ENCODE results near the gene KIAA1958. TPM values are rescaled to one million over a fixed set of nuclear protein-coding genes. Genes with fewer than 3 reads are reported as not detected.

The KIAA1958 gene
- total and polyA plus RNA-seq, 2 of the 4 experiments (the other 2 are of a cell fraction), result 0.65 to 1.8 TPM

- ChIA-PET POLR2A (ENCODE audit: unreplicated experiment) (interaction anchor here (0.6 kb wide), 1 partner anchor 27 kb away, joined by 9 read pairs; no protein-coding TSS in a partner anchor), CTCF (interaction anchor here (0.6 kb wide), 2 partner anchors 22 to 90 kb away, joined by 3 to 4 read pairs; no protein-coding TSS in a partner anchor)
- no peak overlapping the region for H2AK9ac ChIP-seq (replicated peaks; ENCODE audit: low read depth, low read length, poor library complexity)
- DNase-seq (no peak), ATAC-seq (ENCODE audit: low read depth) (no peak)
- intact Hi-C loops (cut with micrococcal nuclease), result no loop called here
- dilution Hi-C loops (cut with HindIII; ENCODE audit: low sequenced_read_pairs, unreplicated experiment), result no loop called here
- H3K4me1 ChIP-seq (ENCODE audit: control insufficient read depth, insufficient read depth, low read length), result no peaks in the 10 kb centered on the region
- no peak overlapping the region for H3K4ac ChIP-seq (ENCODE audit: low read depth, low read length)
- in situ Hi-C loops (cut with MboI; ENCODE audit: low sequenced_read_pairs), result no loop called here
- no peak overlapping the region for H2BK15ac ChIP-seq (ENCODE audit: low read depth, low read length)
- H2BK20ac ChIP-seq (ENCODE audit: low read depth, low read length), result no peak overlapping the region
- H3K23ac ChIP-seq (ENCODE audit: low read depth, low read length), result no peak overlapping the region
- no TSS peak for BruUV-seq (replicated peaks)
- H4K5ac ChIP-seq (ENCODE audit: low read depth, low read length), result no peak overlapping the region
- no peak overlapping the region for H3K9ac ChIP-seq (ENCODE audit: low read depth, low read length)
- H3K18ac ChIP-seq (ENCODE audit: low read depth, low read length), result no peak overlapping the region
- H3K56ac ChIP-seq (ENCODE audit: extremely low read depth, insufficient read depth, low read length), result no peak overlapping the region
- H2AFZ ChIP-seq (replicated peaks; ENCODE audit: low read length, poor library complexity), result no peak overlapping the region
- H3K4me2 ChIP-seq (ENCODE audit: low read depth, low read length), result no peak overlapping the region
- no peaks in the 10 kb centered on the region for H3K9me3 ChIP-seq (ENCODE audit: control insufficient read depth, insufficient read depth, low read length)
- no peaks in the 10 kb centered on the region for H3K36me3 ChIP-seq (ENCODE audit: control insufficient read depth, insufficient read depth, low read length)
- no peak overlapping the region for H2BK5ac ChIP-seq (ENCODE audit: low read depth, low read length, poor library complexity, severe bottlenecking)
- WGBS, 2 experiments (ENCODE audit: extremely low coverage in 2 of 2, insufficient read length in 1 of 2), result no CpG with 5 or more reads among the region's 1 CpG
- no peak overlapping the region for H2AK5ac ChIP-seq (ENCODE audit: low read depth, low read length)
- no peaks in the 10 kb centered on the region for H4K20me1 ChIP-seq (ENCODE audit: insufficient read depth, low read length)
- no peak overlapping the region for H4K91ac ChIP-seq (ENCODE audit: insufficient read depth, low read depth, low read length)
- H3K14ac ChIP-seq (replicated peaks; ENCODE audit: low read depth, low read length), result no peak overlapping the region
- TF ChIP-seq FOS (IDR thresholded peaks at IDR 0.05; ENCODE audit: low read depth, low read length), result no peak
- no peak for TF ChIP-seq MAZ (IDR thresholded peaks at IDR 0.05; ENCODE audit: borderline replicate concordance, low read depth, low read length)
- no peak for TF ChIP-seq MAFK (IDR thresholded peaks at IDR 0.05; ENCODE audit: low read depth, low read length)
- no peak for TF ChIP-seq NFE2L2 (IDR thresholded peaks at IDR 0.05; ENCODE audit: low read depth, low read length)
- no peak for TF ChIP-seq BHLHE40 (IDR thresholded peaks at IDR 0.05; ENCODE audit: low read depth, low read length)
- TF ChIP-seq POLR2A (IDR thresholded peaks at IDR 0.05; ENCODE audit: low read depth, low read length), result no peak
- no peak for TF ChIP-seq CTCF (conservative IDR thresholded peaks at IDR 0.05; ENCODE audit: low read depth, low read length)
- no peak for TF ChIP-seq RAD21 (IDR thresholded peaks at IDR 0.05; ENCODE audit: low read length)
- no peak for TF ChIP-seq MXI1 (IDR thresholded peaks at IDR 0.05; ENCODE audit: borderline replicate concordance, low read depth, low read length)
- TF ChIP-seq ELK1 (IDR thresholded peaks at IDR 0.05; ENCODE audit: borderline replicate concordance, low read depth, low read length), result no peak
- TF ChIP-seq CEBPB (IDR thresholded peaks at IDR 0.05; ENCODE audit: low read depth, low read length), result no peak
- no peak for TF ChIP-seq USF2 (IDR thresholded peaks at IDR 0.05; ENCODE audit: low read depth, low read length)
- TF ChIP-seq RFX5 (IDR thresholded peaks at IDR 0.05; ENCODE audit: low read depth, low read length), result no peak
- no peak for TF ChIP-seq SMC3 (IDR thresholded peaks at IDR 0.05; ENCODE audit: low read depth, low read length)
- H3K27ac ChIP-seq (ENCODE audit: insufficient read depth, low read length), result no peak overlapping the region
- no peaks in the 10 kb centered on the region for H3K27me3 ChIP-seq (ENCODE audit: control insufficient read depth, insufficient read depth, low read length)
- H2BK120ac ChIP-seq (ENCODE audit: low read depth, low read length), result no peak overlapping the region
- no peaks in the 10 kb centered on the region for H3K79me1 ChIP-seq (ENCODE audit: low read depth in 1 of 2, low read length in 2 of 2)
- no peak overlapping the region for H3K4me3 ChIP-seq (ENCODE audit: insufficient read depth, low read depth, low read length)
- H4K8ac ChIP-seq (ENCODE audit: low read depth in 2 of 2, low read length in 2 of 2), result no peak overlapping the region
- H3K9me1 ChIP-seq (ENCODE audit: insufficient read depth, low read length), result no peaks in the 10 kb centered on the region
Observed at GRCh38 chr9:112542593-112543292, 56.1 kb downstream of the KIAA1958 start.
